KG1 (cell line): ENCODE measurements around the gene KRTAP1-5.
"Not testable (repeated sequence)": the region's sequence is repeated elsewhere in the genome, so short reads cannot be mapped to it uniquely, and the experiment has no call there.

Source experiments
- DNase-seq: peaks from one replicate; lab custom pipeline; 2025; lab: John Stamatoyannopoulos, UW

KRTAP1-5 gene

GRCh38 chr17:41026715-41027471 lies at the start of gene KRTAP1-5:
KRTAP1-5 (minus strand) TSS chr17:41027208; CDS start chr17:41027155, 53 bp downstream.
- DNase-seq = no peak

GRCh38 chr17:41076788-41077187 lies 49.8 kb upstream of the KRTAP1-5 start:
- no peak for DNase-seq

- no peak for DNase-seq
Measured at GRCh38 chr17:41073676-41074075, 46.7 kb upstream of the KRTAP1-5 start.

- no peak for DNase-seq
Measured at GRCh38 chr17:41071606-41072360, 44.8 kb upstream of the KRTAP1-5 start.

GRCh38 chr17:41069031-41069430 lies 42.0 kb upstream of the KRTAP1-5 start:
- no peak for DNase-seq

- no peak for DNase-seq
Measured at GRCh38 chr17:41067281-41067680, 40.3 kb upstream of the KRTAP1-5 start.

GRCh38 chr17:41065829-41066624 lies 39.0 kb upstream of the KRTAP1-5 start, which contains the start of gene KRTAP2-4:
KRTAP2-4 (minus strand) TSS chr17:41065879; CDS start chr17:41065845, 34 bp downstream.
- no peak for DNase-seq

GRCh38 chr17:41065016-41065689 lies 38.1 kb upstream of the KRTAP1-5 start:
- not testable (repeated sequence) for DNase-seq

- no peak for DNase-seq
Measured at GRCh38 chr17:41064301-41064700, 37.3 kb upstream of the KRTAP1-5 start.

- no peak for DNase-seq
Measured at GRCh38 chr17:41063449-41063848, 36.4 kb upstream of the KRTAP1-5 start.

GRCh38 chr17:41061964-41062363 lies 35.0 kb upstream of the KRTAP1-5 start:
- DNase-seq = no peak

GRCh38 chr17:41060052-41060604 lies 33.1 kb upstream of the KRTAP1-5 start, which contains the start of gene KRTAP2-3:
KRTAP2-3 (minus strand) TSS chr17:41060114; CDS start chr17:41060050, 64 bp downstream.
- DNase-seq = no peak

- not testable (repeated sequence) for DNase-seq
Measured at GRCh38 chr17:41059276-41060051, 32.5 kb upstream of the KRTAP1-5 start.

GRCh38 chr17:41058741-41059140 lies 31.7 kb upstream of the KRTAP1-5 start:
- no peak for DNase-seq

GRCh38 chr17:41057547-41057946 lies 30.5 kb upstream of the KRTAP1-5 start:
- no peak for DNase-seq

GRCh38 chr17:41055130-41055529 lies 28.1 kb upstream of the KRTAP1-5 start, which contains the start of gene KRTAP2-2:
KRTAP2-2 (minus strand) TSS chr17:41055230; CDS start chr17:41055211, 19 bp downstream.
- not testable (repeated sequence) for DNase-seq

- not testable (repeated sequence) for DNase-seq
Measured at GRCh38 chr17:41054556-41054955, 27.5 kb upstream of the KRTAP1-5 start.

- no peak for DNase-seq
Measured at GRCh38 chr17:41054025-41054424, 27.0 kb upstream of the KRTAP1-5 start.

GRCh38 chr17:41052566-41052965 lies 25.6 kb upstream of the KRTAP1-5 start:
- DNase-seq = no peak

- DNase-seq = no peak
Measured at GRCh38 chr17:41049110-41049509, 22.1 kb upstream of the KRTAP1-5 start.
